Placental epithelial cell (primary cell): Measurements from ENCODE around the gene FAM170B. TPM values are rescaled to one million over a fixed set of nuclear protein-coding genes. Genes with fewer than 3 reads are reported as not detected.

Experiments used
- total RNA-seq: library from RNA; depleted of rRNA; stranded (reverse); fragments of >200 nt; gene quantifications from 2 replicates; pipeline ENCODE4 v1.2.3, GENCODE V29; 2012

FAM170B gene
- total RNA-seq = not detected in 2 replicates

DNA sequence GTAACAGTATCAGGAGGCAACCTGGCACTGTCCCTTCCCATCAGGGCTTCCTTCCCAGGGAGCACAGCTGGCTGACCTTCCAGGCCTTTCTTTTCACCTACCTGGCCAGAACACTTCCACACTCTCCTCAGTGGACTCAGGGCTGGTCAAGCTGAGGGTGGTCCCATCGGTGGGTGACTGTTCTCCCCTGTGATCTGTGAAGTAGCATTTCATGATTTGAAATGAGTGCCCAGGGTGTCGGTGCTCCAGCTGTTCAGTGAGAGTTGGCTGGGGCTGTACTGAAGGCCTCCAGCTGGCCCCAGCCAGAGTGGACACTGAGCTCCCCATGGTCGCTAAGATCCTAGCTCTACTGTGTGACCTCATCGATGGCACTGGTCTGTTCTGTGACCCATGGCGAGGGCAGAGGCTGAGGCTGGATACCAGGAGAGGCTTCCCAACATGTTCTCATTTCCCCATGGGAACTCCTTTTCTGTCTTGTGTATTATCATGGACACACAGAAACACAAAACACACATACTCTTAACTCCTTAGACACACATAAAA lies at the start of gene FAM170B:
Gene FAM170B, minus strand, starts transcription at position 316 of the 543 bp plus-strand sequence. Its CDS starts 103 bp downstream, at position 213.

DNA sequence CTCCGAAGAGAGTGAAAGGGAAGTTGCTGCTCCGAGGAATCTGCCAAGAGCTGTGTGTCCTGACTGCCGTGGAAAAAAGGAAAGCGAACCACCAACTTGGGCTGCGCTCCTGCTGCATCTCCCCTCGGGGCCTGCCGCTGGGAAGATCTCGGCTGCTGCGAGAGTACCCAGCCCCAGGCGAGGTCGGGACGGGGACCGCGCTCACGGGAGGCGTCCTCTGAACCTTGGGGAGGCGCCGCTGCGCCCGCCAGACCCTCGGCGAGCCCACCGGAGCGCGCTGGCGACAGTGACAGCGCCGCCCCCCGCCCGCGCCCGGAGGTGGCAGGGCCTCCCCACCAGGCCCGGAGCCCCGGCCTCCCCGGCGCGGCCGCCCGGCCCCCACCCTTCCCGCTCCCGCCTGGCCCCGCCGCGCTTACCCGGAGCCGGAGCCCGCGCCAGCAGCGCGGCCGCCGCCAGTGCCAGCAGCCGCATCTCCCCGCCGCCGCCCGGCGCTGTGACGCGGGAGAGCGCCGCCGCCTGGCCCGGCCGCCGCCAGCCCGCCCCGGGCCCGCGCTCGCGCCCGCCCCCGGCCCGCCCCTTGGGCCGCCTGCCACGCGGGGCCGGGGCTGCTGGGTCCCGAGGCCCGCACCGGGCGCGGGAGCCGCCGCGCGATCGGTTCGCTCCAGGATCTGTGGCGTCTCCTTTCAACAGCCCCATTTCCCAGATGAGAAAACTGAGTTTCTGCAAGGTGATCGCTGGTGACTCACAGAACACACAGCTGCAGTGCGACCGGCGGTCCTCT lies 18.6 kb downstream of the FAM170B start, which contains the start of gene VSTM4:
Gene VSTM4, minus strand, starts transcription at position 508 of the 781 bp plus-strand sequence. Its CDS starts 37 bp downstream, at position 471.

Other genes starting within 250 kb of the FAM170B start
- gene LRRC18, start 194.2 kb downstream of the FAM170B start, total RNA-seq = not detected in 2 replicates
- not detected in 2 replicates for gene VSTM4, start 18.5 kb downstream of the FAM170B start, total RNA-seq
- gene TMEM273, start 54.4 kb upstream of the FAM170B start, total RNA-seq = not detected in 2 replicates
- gene C10orf71, start 165.1 kb upstream of the FAM170B start, total RNA-seq = not detected in 2 replicates